HL-60 (cell line): Measurements from ENCODE around the gene ACSL5.

Source experiments
- DNase-seq, 2 experiments: peaks; one replicate each; pipeline ENCODE4 v3.0.0-alpha.2; 2010 to 2020; ENCODE audit warnings: low read depth in 1 of 2, low spot score in 1 of 2
- H3K27ac ChIP-seq: fragments of 250-450 bp; sonication (Bioruptor Pico); replicated peaks from 2 replicates; pipeline ENCODE4 v1.5.1; 2020; ENCODE audit warnings: mild to moderate bottlenecking, moderate library complexity
- H3K27me3 ChIP-seq: fragments of 250-450 bp; sonication (Bioruptor Pico); 2 replicates; pipeline ENCODE4 v1.5.1; 2021; ENCODE audit warnings: mild to moderate bottlenecking, moderate library complexity; ENCODE audit not compliant: insufficient read depth, poor library complexity, severe bottlenecking
- H3K4me3 ChIP-seq: replicated peaks from 2 replicates; pipeline ENCODE4 v1.5.1; 2011; ENCODE audit warnings: mild to moderate bottlenecking, control low read depth, low read length; ENCODE audit not compliant: insufficient read depth
- GABPA ChIP-seq: IDR thresholded peaks from 2 replicates; pipeline ENCODE4 v1.6.1; 2012; ENCODE audit warnings: low read depth
- POLR2AphosphoS5 ChIP-seq: IDR thresholded peaks from 2 replicates; pipeline ENCODE4 v1.6.1; 2012; ENCODE audit warnings: low read depth
- SPI1 ChIP-seq: IDR thresholded peaks from 2 replicates; pipeline ENCODE4 v1.6.1; 2012; ENCODE audit warnings: low read depth, mild to moderate bottlenecking, borderline replicate concordance
- TF ChIP-seq, protein P1 (sequence below): IDR thresholded peaks from 2 replicates; pipeline ENCODE4 v1.6.1; 2012; ENCODE audit warnings: low read depth; ENCODE audit not compliant: insufficient replicate concordance
- TF ChIP-seq, protein P2 (sequence below): IDR thresholded peaks from one replicate; pipeline ENCODE4 v1.5.1; 2011; ENCODE audit warnings: low read length, control low read depth, inconsistent platforms; ENCODE audit not compliant: insufficient read depth

ACSL5 gene

DNA sequence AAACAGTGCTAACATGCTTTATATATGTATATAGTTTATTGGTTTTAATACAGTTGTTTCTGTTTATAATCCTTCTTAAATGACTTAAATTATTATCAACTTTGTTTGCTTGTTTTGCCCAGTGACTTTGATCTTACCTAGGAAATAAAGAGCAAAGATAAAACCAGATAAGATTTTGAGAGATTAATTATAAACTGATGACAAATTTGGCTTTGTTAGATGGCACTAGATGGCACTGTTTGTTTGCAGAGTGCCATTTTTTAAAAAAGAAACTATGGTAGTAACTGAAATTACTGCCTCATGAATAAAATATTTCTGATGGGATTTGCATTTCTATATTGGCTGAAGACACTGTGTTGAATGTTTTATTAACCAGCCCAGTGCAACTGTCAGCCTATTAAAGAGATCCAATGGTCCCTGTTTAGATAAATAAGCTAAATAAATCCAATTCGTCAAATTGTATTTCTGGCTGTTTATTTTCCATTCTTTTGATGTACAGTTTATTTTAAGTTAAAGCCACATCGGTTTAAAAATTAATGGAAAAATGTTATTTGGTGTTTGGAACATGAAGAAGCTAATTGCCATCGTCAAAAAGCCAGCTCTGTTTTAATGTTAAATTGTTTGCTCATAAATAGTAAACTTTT is 101.8 kb downstream of the ACSL5 start:
- no peak overlapping the region for H3K4me3 ChIP-seq
- H3K27ac ChIP-seq, result no peak overlapping the region
- DNase-seq, result no peak
- no peaks in the 10 kb centered on the region for H3K27me3 ChIP-seq
- TF ChIP-seq, protein P1, sequence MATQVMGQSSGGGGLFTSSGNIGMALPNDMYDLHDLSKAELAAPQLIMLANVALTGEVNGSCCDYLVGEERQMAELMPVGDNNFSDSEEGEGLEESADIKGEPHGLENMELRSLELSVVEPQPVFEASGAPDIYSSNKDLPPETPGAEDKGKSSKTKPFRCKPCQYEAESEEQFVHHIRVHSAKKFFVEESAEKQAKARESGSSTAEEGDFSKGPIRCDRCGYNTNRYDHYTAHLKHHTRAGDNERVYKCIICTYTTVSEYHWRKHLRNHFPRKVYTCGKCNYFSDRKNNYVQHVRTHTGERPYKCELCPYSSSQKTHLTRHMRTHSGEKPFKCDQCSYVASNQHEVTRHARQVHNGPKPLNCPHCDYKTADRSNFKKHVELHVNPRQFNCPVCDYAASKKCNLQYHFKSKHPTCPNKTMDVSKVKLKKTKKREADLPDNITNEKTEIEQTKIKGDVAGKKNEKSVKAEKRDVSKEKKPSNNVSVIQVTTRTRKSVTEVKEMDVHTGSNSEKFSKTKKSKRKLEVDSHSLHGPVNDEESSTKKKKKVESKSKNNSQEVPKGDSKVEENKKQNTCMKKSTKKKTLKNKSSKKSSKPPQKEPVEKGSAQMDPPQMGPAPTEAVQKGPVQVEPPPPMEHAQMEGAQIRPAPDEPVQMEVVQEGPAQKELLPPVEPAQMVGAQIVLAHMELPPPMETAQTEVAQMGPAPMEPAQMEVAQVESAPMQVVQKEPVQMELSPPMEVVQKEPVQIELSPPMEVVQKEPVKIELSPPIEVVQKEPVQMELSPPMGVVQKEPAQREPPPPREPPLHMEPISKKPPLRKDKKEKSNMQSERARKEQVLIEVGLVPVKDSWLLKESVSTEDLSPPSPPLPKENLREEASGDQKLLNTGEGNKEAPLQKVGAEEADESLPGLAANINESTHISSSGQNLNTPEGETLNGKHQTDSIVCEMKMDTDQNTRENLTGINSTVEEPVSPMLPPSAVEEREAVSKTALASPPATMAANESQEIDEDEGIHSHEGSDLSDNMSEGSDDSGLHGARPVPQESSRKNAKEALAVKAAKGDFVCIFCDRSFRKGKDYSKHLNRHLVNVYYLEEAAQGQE, result no peak
- no peak for TF ChIP-seq GABPA
- no peak for TF ChIP-seq SPI1
- no peak for TF ChIP-seq POLR2AphosphoS5
- TF ChIP-seq, protein P2, sequence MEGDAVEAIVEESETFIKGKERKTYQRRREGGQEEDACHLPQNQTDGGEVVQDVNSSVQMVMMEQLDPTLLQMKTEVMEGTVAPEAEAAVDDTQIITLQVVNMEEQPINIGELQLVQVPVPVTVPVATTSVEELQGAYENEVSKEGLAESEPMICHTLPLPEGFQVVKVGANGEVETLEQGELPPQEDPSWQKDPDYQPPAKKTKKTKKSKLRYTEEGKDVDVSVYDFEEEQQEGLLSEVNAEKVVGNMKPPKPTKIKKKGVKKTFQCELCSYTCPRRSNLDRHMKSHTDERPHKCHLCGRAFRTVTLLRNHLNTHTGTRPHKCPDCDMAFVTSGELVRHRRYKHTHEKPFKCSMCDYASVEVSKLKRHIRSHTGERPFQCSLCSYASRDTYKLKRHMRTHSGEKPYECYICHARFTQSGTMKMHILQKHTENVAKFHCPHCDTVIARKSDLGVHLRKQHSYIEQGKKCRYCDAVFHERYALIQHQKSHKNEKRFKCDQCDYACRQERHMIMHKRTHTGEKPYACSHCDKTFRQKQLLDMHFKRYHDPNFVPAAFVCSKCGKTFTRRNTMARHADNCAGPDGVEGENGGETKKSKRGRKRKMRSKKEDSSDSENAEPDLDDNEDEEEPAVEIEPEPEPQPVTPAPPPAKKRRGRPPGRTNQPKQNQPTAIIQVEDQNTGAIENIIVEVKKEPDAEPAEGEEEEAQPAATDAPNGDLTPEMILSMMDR, result no peak
